Body of pancreas (tissue), 4 donors: ENCODE results near the gene BRIP1. TPM values are rescaled to one million over a fixed set of nuclear protein-coding genes. Genes with fewer than 3 reads are reported as not detected.
"Not testable (repeated sequence)": the region's sequence is repeated elsewhere in the genome, so short reads cannot be mapped to it uniquely, and the experiment has no call there.

Source experiments
- ATAC-seq: fragments of 150-250 bp; one replicate; pipeline ENCODE4 v1.9.1; 2016
- DNase-seq, 4 donors: peaks; one replicate each; pipeline ENCODE4 v3.0.0-alpha.2; 2019
- H3K27ac ChIP-seq, 4 donors: fragments of 200-600 bp; sonication (generic); 1 replicate in 3 of 4; 2 replicates in 1 of 4; pipeline versions ENCODE4 v1.5.1 to v1.6.1; 2016 to 2019; ENCODE audit warnings: mild to moderate bottlenecking in 1 of 4, mixed read lengths in 1 of 4, moderate library complexity in 1 of 4
- H3K27me3 ChIP-seq, 2 donors: fragments of 200-600 bp; sonication (generic); one replicate each; pipeline ENCODE4 v1.6.0; 2016; ENCODE audit warnings: mild to moderate bottlenecking in 1 of 2
- H3K36me3 ChIP-seq, 2 donors: fragments of 200-600 bp; sonication (generic); replicated peaks in 1 of 2; 2 replicates each; pipeline ENCODE4 v1.5.1; 2016; ENCODE audit warnings: low read depth in 2 of 2; ENCODE audit not compliant: insufficient read depth in 1 of 2
- H3K4me1 ChIP-seq: fragments of 200-600 bp; sonication (generic); one replicate; pipeline ENCODE4 v1.6.0; 2016
- H3K4me3 ChIP-seq, 2 donors: fragments of 200-600 bp; sonication (generic); 1 replicate in 1 of 2; 2 replicates in 1 of 2; pipeline ENCODE4 v1.5.1; 2016 to 2019
- H3K9me3 ChIP-seq, 3 donors: fragments of 200-600 bp; sonication (generic); 1 replicate in 2 of 3; 2 replicates in 1 of 3; pipeline ENCODE4 v1.5.1; 2016
- CTCF ChIP-seq, 7 experiments: fragments of 450-650 bp in 4 of 7; fragments of 200-600 bp in 3 of 7; sonication (generic) in 3 of 7; IDR thresholded peaks; one replicate each; pipeline ENCODE4 v1.5.1; 2016 to 2019; ENCODE audit warnings: antibody characterized with exemption in 7 of 7
- POLR2A ChIP-seq, 3 donors: fragments of 450-650 bp; IDR thresholded peaks; one replicate each; pipeline ENCODE4 v1.6.1; 2016; ENCODE audit warnings: antibody characterized with exemption in 3 of 3, mild to moderate bottlenecking in 2 of 3
- WGBS, 2 donors: methylation state at CpG; one replicate each; pipeline ENCODE4 v1.1.5; 2017; 5-methylcytosine and 5-hydroxymethylcytosine counted together
- intact Hi-C: fragments of 100-400 bp; cut with DNase I; formaldehyde crosslinking; loops from one replicate; pipeline ENCODE4 v1.15.1; 2023
- total RNA-seq, 2 donors: library from RNA; depleted of rRNA; stranded (reverse); fragments of >200 nt; gene quantifications; one replicate each; pipeline ENCODE4 v1.1.0, GENCODE V29; 2016

The BRIP1 gene
- total RNA-seq, 2 donors from 2014 or later, result under 0.01 to 0.33 TPM

DNA sequence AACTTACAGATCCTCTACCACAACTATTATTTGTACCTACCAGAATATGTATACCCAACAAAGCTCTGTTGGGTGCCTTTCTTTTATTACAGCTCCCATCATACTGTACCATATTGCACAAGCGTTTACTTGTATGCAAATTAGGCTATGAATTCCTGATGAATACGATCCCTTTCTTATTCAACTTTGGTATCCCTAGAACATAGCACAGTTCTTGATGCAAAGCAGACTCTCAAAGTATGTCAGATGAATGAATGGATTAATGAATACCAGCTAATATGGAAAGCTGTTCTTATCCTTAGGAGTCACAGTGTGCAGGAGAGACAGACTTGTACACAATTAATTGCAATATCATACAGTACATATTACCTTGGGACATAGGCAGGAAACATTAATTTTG, 192.6 kb downstream of the BRIP1 start:
- DNase-seq, result no peak
- Histone ChIP-seq H3K9me3 (no peaks in the 10 kb centered on the region), H3K27ac (no peak overlapping the region), H3K36me3 (no peaks in the 10 kb centered on the region), H3K4me3 (no peak overlapping the region), H3K27me3 (no peaks in the 10 kb centered on the region), H3K4me1 (no peaks in the 10 kb centered on the region)
- WGBS, 2 donors, result 81 to 82% methylated on average over 2 of the region's 2 CpGs
- intact Hi-C loops, result no loop called here
- TF ChIP-seq CTCF (IDR thresholded peaks at IDR 0.05), result no peak
- no peak for TF ChIP-seq POLR2A (IDR thresholded peaks at IDR 0.05)
- ATAC-seq, result no peak

DNA sequence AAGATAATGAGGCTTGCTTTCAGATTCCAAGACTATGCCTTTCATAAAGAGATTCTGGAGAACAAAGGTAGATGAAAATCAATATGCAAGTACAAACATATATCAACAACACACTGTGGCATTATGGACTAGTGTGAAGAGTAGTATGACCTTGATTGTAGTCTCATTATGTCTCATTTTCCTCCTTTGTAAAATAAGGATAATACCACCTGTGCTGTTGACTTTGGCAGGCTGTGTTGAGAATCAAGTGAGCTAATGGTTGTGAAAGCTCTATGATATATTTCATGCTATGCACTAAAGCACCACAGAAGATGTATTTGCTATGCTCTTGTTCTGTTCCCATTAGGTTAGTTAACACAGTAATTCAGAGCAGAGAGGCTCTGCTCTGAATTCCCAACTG, 193.8 kb downstream of the BRIP1 start:
- no peak overlapping the region for H3K27ac ChIP-seq
- H3K4me1 ChIP-seq, result no peaks in the 10 kb centered on the region
- H3K9me3 ChIP-seq, result no peaks in the 10 kb centered on the region
- ATAC-seq (no peak), DNase-seq (no peak)
- no peaks in the 10 kb centered on the region for H3K27me3 ChIP-seq
- no peaks in the 10 kb centered on the region for H3K36me3 ChIP-seq
- TF ChIP-seq CTCF (IDR thresholded peaks at IDR 0.05) (no peak), POLR2A (IDR thresholded peaks at IDR 0.05) (no peak)
- intact Hi-C loops, result no loop called here
- H3K4me3 ChIP-seq, result no peak overlapping the region

DNA sequence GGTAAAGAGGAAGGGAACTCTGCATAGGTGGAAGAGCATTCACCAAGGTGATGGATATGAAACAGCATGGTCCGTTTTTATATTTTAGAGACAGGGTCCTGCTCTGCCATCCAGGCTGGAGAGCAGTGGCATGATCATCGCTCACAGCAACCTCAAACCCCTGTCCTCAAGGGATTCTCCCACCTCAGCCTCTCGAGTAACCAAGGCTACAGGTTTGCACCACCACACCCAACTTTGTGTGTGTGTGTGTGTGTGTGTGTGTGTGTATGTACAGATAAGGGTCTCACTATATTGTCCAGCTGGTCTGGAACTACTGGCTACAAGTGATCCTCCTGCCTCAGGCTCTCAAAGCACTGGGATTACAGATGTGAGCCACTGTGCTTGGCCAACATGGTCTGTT, 194.8 kb downstream of the BRIP1 start:
- no peak for DNase-seq
- Histone ChIP-seq H3K4me1 (no peaks in the 10 kb centered on the region), H3K4me3 (no peak overlapping the region), H3K27ac (no peak overlapping the region), H3K9me3 (no peaks in the 10 kb centered on the region), H3K27me3 (no peaks in the 10 kb centered on the region), H3K36me3 (no peaks in the 10 kb centered on the region)
- TF ChIP-seq CTCF (IDR thresholded peaks at IDR 0.05), result no peak
- no peak for TF ChIP-seq POLR2A (IDR thresholded peaks at IDR 0.05)
- no peak for ATAC-seq
- WGBS, 2 donors, result 67 to 84% methylated on average over 3 of the region's 3 CpGs
- intact Hi-C loops, result no loop called here

DNA sequence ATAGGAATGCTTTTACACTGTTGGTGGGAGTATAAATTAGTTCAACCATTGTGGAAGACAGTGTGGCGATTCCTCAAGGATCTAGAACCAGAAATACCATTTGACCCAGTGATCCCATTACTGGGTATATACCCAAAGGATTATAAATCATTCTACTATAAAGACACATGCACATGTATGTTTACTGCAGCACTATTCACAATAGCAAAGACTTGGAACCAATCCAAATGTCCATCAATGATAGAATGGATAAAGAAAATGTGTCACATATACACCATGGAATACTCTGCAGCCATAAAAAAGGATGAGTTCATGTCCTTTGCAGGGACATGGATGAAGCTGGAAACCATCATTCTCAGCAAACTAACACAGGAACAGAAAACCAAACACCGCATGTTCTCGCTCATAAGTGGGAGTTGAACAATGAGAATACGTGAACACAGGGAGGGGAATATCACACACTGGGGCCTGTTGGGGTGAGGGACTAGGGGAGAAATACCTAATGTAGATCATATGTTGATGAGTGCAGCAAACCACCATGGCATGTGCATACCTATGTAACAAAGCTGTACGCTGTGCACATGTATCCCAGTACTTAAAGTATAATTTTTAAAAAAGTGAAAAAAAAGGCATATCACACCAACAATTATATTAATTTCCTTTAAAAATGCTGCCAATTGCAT, 196.8 kb downstream of the BRIP1 start:
- H3K36me3 ChIP-seq, DNase-seq, H3K27me3 ChIP-seq, H3K9me3 ChIP-seq, H3K4me3 ChIP-seq, intact Hi-C loops, H3K4me1 ChIP-seq, ATAC-seq, H3K27ac ChIP-seq: not testable (repeated sequence)
- 85 to 88% methylated on average over 5 of the region's 5 CpGs for WGBS, 2 donors

DNA sequence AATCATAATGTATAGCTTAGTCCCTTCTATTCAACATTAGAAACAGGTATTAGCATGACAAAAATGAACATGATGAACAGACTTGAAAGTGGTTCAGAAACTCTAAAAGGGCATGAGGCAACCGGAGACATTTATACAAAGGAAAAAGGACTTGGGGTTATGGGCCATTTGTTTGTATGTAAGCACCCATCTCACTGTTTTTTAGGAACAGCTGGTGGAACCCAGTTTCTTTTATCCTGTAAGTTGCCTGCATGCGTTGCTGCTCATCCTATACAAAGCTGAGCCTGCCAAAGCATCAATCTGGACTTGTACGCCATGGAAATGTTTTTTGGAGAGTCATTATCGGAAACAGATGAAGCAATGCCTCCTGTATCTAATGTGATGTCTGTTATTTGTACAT, 200.0 kb downstream of the BRIP1 start:
- no peaks in the 10 kb centered on the region for H3K27me3 ChIP-seq
- TF ChIP-seq CTCF (IDR thresholded peaks at IDR 0.05), result no peak
- TF ChIP-seq POLR2A (IDR thresholded peaks at IDR 0.05), result no peak
- DNase-seq, result no peak
- H3K4me1 ChIP-seq, result no peaks in the 10 kb centered on the region
- ATAC-seq, result no peak
- WGBS, 2 donors, result 60 to 80% methylated on average over 4 of the region's 4 CpGs
- intact Hi-C loops, result no loop called here
- no peaks in the 10 kb centered on the region for H3K9me3 ChIP-seq
- H3K4me3 ChIP-seq, result no peak overlapping the region
- no peaks in the 10 kb centered on the region for H3K36me3 ChIP-seq
- no peak overlapping the region for H3K27ac ChIP-seq
